GM19328 (cell line): ENCODE data around the gene DPP7.

ENCODE experiments used
- ATAC-seq: cut with Tn5 transposase; IDR thresholded peaks from one replicate; pipeline ENCODE4 v1.9.1; 2021; ENCODE audit warnings: mild to moderate bottlenecking, moderate library complexity; ENCODE audit not compliant: unreplicated experiment

DPP7 gene

DNA sequence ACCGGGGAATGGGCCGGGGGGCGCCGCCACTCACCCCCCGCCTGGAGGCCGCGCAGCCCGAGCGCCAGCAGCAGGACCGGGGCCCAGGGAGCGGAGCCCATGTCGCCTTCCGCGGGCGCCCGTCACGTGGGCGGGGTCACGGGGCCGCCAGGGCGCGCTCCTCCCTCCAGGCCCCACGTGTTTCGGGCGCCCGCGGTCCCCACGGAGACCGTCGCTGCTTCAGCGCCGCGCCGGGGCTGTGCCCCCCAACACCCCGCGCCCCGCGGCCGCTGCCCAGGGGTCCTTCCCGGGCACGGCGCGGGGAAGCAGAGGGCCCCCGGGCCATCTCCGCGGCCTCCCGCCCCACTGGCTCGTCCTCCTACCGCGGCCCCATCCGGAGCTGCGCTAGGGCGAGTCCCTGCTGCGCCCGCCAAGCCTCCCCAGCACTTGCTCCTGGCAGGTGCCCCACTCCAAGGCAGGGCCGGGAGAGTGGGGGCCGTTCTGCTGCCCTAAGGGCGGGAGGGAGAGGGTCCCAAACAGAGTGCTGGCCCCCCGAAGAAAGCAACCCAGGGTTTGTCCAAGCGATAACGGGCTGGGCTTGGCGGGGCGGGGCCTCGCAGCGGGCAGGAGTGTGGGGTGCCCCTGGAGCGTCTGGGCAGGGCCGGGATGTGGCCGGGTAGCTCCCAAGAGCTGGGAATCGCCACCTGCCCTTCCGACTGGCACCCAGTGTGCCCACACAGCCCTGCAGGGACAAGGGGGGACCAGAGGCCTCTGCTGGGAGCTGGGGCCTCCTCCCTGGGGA, at the start of gene DPP7:
TSS of gene DPP7 (minus strand) at position 121 of the 781 bp plus-strand sequence. CDS start at position 101, 20 bp downstream.
- no peak for ATAC-seq

DNA sequence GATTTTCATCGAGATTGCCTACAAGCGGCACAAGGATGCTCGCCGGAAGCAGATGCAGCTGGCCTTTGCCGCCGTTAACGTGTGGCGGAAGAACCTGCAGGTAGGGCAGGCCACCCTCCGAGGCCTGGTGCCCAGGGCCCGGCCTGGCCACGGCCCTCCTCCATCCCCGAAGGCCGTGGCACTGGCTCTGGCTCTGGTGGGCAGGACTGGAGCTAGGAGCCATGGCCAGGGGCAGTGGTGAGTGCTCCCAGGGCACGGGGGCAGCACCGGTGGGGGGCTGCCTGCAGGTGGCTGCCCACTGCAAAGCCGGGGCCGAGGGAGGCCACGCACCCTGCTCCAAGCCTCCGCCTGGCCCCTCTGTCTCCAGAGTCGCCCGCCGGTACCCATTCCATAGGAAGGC, 49.3 kb upstream of the DPP7 start:
- no peak for ATAC-seq

DNA sequence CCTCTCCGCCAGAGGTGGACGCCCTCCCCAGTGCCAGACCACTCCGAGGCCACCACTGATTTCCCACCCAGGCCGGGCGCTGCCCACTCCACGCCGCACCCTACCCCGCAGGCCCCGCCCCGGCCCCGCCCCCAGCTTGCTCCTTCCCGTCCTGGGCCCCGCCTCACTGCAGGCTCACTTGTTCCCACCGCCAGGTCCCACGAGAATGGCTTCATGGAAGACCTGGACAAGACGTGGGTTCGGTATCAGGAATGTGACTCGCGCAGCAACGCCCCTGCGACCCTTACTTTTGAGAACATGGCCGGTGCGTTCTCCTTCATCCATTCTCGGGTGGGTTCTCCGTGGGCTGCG, 48.8 kb upstream of the DPP7 start:
- ATAC-seq, result no peak

DNA sequence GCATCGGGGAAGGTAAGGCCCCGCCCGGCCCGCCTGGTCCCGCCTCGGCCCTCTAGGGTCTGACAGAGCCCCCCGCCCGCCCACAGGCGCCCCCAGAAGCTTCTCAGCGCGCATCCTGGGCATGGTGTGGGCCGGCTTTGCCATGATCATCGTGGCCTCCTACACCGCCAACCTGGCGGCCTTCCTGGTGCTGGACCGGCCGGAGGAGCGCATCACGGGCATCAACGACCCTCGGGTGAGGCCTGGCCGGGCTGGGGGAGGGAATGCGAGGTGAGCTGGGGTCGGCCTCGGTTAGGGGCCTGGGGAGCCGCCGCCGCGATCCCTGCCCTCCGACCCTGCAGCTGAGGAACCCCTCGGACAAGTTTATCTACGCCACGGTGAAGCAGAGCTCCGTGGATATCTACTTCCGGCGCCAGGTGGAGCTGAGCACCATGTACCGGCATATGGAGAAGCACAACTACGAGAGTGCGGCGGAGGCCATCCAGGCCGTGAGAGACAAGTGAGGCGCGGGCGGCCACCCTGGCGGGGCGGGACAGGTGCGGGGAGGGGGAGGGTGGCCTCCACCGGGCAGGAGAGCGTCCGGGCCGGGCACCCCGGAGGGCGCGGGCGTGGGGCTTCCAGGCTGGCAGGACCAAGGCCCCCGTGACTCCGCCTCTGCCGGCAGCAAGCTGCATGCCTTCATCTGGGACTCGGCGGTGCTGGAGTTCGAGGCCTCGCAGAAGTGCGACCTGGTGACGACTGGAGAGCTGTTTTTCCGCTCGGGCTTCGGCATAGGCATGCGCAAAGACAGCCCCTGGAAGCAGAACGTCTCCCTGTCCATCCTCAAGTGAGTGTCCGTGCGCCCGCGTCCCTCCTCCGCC, 48.2 kb upstream of the DPP7 start:
- ATAC-seq, result no peak

DNA sequence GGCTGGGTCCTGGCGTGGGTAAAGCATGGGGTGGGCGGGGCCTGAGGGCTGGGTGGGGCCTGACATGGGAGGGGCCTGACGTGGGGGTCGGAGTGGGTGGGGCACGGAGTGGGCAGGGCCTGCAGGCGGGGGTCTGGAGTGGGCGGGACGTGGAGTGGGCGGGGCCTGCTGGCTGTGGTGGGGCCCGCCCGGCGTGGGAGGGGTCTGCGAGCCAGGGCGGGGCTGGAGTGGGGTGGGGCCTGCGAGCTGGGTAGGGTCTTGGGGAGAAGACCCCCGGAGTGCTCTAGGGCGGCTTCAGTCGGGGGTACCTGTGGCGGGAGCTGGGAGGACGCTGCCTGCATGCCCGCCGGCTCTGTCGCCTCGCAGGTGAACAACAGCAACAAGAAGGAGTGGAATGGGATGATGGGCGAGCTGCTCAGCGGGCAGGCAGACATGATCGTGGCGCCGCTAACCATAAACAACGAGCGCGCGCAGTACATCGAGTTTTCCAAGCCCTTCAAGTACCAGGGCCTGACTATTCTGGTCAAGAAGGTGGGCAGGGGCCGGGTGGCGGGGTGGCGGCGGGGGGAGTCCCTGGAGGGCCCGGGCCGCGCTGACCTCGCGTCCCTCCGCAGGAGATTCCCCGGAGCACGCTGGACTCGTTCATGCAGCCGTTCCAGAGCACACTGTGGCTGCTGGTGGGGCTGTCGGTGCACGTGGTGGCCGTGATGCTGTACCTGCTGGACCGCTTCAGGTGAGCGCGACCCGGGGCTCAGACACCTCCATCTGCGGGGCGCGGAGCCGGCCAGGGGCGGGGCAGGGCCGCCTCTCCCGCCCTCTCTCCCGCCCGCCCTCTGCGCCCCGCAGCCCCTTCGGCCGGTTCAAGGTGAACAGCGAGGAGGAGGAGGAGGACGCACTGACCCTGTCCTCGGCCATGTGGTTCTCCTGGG, 47.3 kb upstream of the DPP7 start:
- ATAC-seq, result no peak

DNA sequence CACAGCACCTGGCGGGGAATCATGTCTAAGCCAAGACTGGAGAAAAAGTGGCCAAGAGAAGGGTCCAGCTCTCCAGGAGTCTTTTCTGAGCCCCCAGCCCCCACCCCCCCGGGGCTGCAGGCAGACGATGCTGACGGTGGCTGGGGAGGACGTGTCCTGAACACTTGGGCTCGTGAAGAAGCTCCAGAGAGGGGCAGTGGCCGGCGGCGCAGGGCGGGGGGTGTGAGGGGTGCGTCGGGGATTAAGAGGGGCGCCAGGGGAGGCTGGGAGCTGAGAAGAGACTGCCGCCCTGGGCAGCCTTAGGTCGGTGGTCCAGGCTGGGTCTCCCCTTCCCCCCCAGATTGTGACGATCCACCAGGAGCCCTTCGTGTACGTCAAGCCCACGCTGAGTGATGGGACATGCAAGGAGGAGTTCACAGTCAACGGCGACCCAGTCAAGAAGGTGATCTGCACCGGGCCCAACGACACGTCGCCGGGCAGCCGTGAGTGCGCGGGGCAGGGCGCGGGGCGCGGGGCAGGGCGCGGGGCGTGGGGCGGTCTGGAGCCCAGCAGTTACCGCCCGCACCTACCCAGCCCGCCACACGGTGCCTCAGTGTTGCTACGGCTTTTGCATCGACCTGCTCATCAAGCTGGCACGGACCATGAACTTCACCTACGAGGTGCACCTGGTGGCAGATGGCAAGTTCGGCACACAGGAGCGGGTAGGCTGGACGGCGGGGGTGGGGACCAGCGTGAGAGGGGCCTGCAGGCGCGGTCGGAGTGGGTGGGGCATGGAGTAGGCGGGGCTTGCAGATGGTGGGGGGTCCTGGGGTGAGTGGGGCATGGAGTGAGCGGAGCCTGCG, 46.4 kb upstream of the DPP7 start:
- ATAC-seq, result no peak

DNA sequence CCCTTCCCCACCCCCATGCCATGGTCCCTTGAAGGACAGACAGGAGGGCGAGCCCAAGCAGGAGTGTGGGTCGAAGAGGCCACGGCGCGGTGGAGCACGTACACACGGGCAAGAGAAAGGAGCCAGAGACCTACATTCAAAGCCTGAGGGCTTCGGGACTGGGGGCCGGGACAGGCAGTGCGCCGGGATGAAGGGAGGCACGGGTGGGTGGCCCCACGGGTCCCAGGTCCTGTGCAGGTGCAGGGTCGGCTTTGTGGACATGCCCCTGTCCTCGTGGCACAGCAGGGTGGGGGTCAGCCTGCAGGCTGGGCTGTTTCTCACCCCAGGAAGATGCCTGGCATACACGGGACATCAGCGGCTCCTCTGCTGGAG, 45.5 kb upstream of the DPP7 start:
- ATAC-seq, result no peak

DNA sequence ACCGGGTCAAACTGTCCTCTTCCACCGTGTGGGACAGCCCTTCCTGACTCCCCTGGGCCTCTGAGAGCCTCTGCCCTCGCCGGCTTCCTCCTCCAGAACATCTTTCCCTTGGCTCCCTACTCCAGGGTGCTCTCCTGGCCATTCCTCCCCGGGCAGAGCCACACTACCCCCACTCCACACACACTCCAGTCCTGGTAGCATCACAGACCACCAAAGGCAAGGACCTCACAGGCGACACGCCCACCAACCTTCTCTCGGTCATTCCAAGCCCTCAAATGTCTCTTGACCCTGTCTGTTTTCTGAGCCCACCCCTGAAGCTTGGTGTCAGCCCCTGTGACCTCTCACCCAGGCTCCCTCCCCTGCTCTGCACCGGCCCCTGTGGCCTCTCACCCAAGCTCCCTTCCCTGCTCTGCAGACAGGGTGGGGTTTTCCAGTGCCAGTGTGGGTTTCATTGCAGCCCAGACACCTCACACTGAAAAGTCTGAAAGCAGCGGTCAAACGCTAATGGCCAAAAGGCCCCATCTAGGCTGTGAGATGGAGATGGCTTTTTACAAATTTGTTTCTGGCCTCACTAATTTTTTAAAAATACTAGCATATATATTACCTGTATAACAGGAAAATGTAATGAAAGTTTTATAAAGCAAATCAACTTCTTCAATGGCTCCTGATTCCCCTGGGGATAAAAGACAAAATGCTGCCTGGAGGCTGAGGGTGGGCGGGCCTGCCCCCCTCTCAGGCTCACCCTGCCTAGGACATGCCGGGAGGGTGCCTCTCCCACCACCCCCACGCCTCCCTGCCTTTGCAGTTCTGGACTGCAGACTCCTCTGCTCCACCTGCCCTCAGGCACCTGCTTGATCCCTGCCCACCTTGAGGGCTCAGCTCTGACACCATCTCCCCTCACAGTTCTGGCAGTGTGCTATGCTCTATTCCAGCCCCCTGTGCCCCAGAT, 44.8 kb upstream of the DPP7 start:
- ATAC-seq, result no peak

DNA sequence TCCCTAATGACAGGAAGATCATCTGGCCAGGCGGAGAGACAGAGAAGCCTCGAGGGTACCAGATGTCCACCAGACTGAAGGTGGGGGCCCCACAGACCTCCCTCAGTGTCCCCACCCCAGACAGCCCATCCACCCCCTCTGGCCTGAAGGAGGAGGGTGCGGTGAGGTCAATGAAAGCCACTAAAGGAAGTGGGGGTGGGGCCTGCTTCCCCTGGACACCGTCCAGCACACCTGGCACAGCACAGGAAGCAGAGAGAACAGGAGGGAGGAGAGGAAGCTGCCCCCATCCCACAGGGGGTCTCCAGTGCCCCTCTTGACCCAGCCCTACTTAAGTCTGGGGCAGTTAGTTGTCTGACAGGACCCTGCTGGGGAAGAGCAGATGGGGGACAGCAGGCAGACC, 44.1 kb upstream of the DPP7 start:
- no peak for ATAC-seq

DNA sequence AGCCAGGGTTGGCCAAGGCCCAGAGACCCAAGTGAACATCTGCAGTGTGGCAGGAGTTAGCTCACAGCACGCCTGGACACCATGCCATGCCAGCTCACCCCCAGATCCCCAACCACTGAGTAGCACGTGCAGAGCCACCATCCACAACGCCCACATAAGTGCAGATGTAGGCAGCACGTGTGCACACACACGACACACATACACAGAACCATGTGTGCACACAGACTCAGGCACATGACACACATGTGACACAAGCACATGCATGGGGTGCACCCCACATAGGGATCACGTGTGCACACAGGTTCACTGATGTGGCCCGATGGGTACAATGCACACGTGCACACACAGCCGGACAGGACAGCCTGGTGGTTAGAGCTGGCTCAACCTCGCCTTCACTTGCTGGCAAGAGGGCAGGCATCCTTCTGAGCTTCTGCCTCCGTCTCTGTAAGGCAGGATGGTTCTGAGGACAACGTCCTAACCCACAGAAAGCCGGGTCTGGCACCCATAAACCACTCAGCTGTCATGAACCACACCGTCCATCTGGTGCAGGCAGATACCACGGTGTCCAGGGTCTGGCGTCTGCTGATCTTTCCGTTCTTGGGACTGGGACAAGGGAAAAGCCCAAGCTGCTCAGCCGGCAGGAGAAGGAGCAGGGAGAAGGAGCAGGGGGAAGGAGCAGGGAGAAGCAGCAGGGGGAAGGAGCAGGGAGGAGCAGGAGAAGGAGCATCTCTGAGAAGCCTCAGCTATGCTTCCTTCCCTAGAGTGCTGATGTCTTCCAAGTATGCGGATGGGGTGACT, 43.3 kb upstream of the DPP7 start:
- no peak for ATAC-seq

DNA sequence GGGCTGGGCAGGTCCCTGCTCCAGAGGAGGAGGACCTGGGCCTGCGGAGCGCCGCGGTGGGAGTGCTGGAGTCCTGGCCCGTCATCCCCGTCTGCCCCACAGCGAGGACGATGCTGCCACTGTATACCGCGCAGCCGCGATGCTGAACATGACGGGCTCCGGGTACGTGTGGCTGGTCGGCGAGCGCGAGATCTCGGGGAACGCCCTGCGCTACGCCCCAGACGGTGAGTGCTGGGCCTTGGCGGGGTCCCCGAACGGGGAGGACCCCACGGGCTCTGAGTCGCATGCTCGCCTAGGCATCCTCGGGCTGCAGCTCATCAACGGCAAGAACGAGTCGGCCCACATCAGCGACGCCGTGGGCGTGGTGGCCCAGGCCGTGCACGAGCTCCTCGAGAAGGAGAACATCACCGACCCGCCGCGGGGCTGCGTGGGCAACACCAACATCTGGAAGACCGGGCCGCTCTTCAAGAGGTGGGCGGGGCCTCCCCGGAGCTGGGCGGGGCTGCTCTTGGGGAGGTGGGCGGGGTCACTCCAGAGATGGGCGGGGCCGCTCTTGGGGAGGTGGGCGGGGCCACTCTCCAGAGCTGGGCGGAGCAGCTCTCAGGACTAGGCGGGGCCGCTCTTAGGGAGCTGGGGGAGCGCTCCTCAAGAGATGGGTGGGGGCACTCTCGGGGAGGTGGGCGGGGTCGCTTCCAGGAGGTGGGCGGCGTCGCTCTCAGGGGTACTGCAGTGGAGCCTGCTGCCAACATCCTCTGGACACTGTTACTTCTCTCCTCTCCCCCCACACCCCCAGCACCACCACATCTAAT, 42.2 kb upstream of the DPP7 start:
- no peak for ATAC-seq

DNA sequence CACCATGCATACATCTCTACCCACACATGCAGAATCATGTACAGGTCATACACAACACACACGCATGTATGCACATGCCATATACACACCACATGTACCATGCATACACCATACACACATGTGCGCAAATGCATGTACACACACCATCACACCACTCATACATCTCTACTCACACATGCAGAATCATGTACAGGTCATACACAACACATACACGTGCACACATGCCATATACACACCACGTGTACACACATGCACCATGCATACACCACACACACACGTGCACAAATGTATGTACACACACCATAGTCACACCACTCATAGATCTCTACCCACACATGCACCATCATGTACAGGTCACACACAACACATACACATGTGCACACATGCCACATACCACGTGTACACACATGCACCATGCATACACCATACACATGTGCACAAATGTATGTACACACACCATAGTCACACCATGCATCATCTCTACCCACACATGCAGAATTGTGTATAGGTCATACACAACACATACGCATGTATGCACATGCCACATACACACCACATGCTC, 38.4 kb upstream of the DPP7 start:
- ATAC-seq, result no peak

DNA sequence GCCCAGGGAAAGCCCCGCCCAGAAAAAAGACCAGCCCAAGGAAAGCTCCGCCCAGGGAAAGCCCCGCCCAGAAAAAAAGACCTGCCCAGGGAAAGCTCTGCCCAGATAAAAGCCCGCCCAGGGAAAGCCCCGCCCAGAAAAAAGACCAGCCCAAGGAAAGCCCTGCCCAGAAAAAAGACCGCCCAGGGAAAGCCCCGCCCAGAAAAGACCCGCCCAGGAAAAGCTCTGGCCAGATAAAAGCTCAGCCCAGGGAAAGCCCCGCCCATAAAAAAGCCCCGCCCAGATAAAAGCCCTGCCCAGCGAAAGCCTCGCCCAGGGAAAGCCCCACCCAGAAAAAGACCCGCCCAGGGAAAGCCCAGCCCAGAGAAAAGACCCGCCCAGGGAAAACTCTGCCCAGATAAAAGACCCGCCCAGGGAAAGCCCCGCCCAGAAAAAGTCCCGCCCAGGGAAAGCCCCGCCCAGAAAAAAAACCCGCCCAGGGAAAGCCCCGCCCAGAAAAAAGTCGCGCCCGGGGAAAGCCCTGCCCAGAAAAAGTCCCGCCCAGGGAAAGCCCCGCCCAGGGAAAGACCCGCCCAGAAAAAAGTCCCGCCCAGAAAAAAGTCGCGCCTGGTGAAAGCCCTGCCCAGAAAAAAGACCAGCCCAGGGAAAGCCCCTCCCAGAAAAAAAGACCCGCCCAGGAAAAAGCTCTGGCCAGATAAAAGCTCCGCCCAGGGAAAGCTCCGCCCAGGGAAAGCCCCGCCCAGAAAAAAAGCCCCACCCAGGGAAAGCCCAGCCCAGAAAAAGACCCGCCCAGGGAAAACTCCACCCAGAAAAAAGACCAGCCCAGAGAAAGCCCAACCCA, 36.3 kb upstream of the DPP7 start:
- ATAC-seq, result no peak

DNA sequence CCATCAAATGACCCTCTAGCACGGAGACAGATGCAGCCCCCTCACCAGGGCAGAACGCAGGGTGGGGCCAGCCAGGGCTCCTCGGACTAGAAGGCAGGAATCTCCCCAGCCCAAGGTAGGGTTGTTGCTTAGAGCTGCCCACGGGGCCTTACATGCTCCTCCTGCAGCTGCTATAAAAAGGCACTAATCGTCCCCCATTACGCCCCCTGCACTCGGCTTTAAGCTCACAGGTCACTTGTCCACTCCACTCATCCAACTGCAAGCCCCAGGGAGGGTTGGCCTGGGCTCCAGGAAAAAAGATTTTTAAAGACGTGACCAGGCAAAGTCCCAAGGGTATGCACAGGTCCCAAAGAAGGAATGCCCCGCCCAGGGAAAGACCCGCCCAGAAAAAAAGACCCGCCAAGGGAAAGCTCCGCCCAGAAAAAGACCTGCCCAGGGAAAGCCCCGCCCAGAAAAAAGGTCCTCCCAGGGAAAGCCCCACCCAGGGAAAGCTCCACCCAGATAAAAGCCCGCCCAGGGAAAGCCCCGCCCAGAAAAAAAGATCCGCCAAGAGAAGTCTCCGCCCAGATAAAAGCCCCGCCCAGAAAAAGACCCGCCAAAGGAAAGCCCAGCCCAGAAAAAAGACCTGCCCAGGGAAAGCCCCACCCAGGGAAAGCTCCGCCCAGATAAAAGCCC, 35.5 kb upstream of the DPP7 start:
- ATAC-seq, result no peak

DNA sequence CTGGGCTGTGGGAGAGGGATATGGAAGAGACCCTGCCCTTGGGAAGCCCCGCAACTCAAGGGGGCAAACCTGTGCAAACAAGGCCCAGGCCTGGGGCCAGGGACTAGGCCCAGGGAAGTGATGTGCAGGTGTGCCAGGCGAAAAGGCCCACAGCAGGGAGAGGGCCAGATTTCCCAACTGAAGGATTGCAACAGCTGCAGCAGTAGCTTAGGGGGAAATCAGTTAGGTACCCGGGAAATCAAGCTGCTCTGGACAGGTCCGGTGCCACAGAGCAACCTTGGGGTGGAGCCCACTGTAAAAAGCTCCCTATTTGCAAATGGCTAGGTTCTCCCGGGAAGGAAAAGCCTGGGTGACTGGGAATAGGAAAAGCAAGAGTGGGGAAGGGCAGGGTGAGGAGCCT, 34.8 kb upstream of the DPP7 start:
- ATAC-seq, result no peak

DNA sequence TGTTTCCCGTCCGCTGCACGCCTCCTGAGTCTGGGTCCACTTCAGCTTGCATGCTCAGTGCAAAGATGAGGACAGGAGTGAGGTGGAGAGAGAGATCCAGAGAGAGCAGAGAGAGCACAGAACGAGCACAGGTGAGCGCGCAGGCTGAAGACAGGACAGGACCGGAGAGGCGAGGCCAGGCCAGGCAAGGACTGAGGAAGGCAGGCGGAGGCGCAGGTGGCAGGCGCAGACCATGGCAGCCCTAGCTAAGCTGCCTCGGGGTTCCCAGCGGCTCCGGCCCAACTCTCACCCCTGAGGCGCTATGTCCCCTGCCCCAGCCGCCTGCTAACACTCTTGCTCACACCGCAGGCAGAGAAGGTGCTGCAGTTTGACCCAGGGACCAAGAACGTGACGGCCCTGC, 34.1 kb upstream of the DPP7 start:
- ATAC-seq, result no peak
